ENCODE measurements around the gene PLCD1.

DNA sequence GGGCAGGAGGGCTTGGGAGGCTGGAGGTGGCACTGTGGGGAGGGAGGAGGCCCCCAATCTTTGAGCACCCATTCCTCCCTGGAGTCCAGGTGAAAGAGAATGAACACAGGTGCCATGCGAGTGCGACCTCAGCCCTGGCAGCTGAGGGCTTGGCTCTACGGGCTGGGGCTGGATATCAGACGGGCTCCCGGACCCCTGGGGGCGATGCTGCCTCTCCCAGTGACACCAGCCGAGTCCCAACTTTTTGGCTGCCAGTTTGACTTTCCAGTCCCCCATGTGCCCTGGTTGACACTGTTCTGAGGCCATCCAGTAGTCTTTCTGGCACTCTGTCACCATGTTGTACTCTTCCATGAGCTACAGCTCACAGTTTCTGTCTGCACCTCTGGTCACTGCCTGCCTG, 37.6 kb downstream of the PLCD1 start:
- TF ChIP-seq CTCF (IDR thresholded peaks at IDR 0.05; ENCODE audit: insufficient read depth, low read depth, low read length) (no peak), EZH2 (IDR thresholded peaks at IDR 0.05; ENCODE audit: insufficient read depth, low read length) (no peak)
